Spleen (tissue), 7 donors: Measurements from ENCODE around the gene KMT2B.

Source experiments
- CTCF ChIP-seq, 11 experiments: fragments of 200-600 bp in 7 of 11; fragments of 450-650 bp in 4 of 11; sonication (generic) in 4 of 11; IDR thresholded peaks in 8 of 11; conservative IDR thresholded peaks in 3 of 11; 1 replicate in 7 of 11; 2 replicates in 4 of 11; pipeline versions ENCODE4 v1.4.0 to v1.8.0; 2016 to 2021; ENCODE audit warnings: antibody characterized with exemption in 11 of 11, inconsistent platforms in 4 of 11, mild to moderate bottlenecking in 1 of 11
- POLR2A ChIP-seq, 3 donors: fragments of 450-650 bp; IDR thresholded peaks; one replicate each; pipeline ENCODE4 v1.5.1; 2017; ENCODE audit warnings: antibody characterized with exemption in 3 of 3, mild to moderate bottlenecking in 1 of 3
- POLR2AphosphoS5 ChIP-seq, 3 donors: sonication (generic); formaldehyde crosslinking; IDR thresholded peaks; one replicate each; pipeline ENCODE4 v1.5.1; 2017; ENCODE audit warnings: antibody characterized with exemption in 3 of 3
- donor health status: DM: no; HTN: no; CAD: no; lungs with moderate emphysema.
- donor health status: DM: no; HTN: no; CAD: no.
- donor health status: DM: no; HTN: no; CAD: no.

GRCh38 chr19:35734273-35734672 lies 16.5 kb downstream of the KMT2B start:
- TF ChIP-seq CTCF (IDR thresholded peaks at IDR 0.05 in 8 of 11, conservative IDR thresholded peaks at IDR 0.05 in 3 of 11) (no peak), POLR2AphosphoS5 (IDR thresholded peaks at IDR 0.05) (peak in 2 of 3 donors; percentile 24 to 55), POLR2A (IDR thresholded peaks at IDR 0.05) (no peak)
